Measurements from ENCODE around the gene WDR19. TPM values are rescaled to one million over a fixed set of nuclear protein-coding genes. Genes with fewer than 3 reads are reported as not detected.

Gene WDR19
- polyA plus RNA-seq, 1 of the 3 experiments (the other 2 are of a cell fraction) = 23.3 TPM

DNA sequence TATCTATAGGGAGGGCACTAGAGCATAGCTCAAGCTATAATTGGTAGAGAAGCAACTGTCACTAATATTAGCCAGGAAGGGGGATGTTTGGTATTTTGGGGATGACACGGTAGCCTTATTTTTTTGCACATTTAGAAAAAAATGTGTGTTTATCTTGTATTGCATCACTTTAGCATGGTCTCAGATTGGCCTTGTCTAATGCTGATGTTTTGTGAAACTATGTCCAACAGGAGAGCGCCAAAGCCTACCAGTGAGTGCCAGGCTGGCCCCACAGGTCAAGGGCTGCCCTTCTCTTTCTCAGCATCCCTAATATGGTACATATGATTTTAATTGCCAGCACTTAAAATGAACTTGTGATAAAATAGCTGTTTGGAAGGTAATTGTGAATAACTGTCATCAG is 24.8 kb upstream of the WDR19 start:
- Histone ChIP-seq H3K27ac (ENCODE audit: low read depth in 2 of 2, low read length in 1 of 2) (no peak overlapping the region), H3K4me1 (ENCODE audit: control insufficient read depth in 1 of 2, insufficient read depth in 2 of 2, low read depth in 1 of 2, low read length in 1 of 2) (no peaks in the 10 kb centered on the region), H3K9me3 (no peaks in the 10 kb centered on the region), H3K4me3 (ENCODE audit: low read depth in 2 of 2, low read length in 1 of 2) (no peak overlapping the region), H3K9me2 (no peaks in the 10 kb centered on the region), H2AFZ (ENCODE audit: low read depth) (no peak overlapping the region), H3K27me3 (ENCODE audit: insufficient read depth) (no peaks in the 10 kb centered on the region), H3K9ac (no peak overlapping the region), H4K20me1 (ENCODE audit: insufficient read depth) (no peaks in the 10 kb centered on the region), H3K36me3 (replicated peaks in 1 of 2; ENCODE audit: control insufficient read depth in 1 of 2, insufficient read depth in 2 of 2, low read length in 1 of 2) (no peaks in the 10 kb centered on the region), H3K4me2 (no peak overlapping the region), H3K79me2 (ENCODE audit: insufficient read depth) (no peaks in the 10 kb centered on the region), H3F3A (replicated peaks; ENCODE audit: insufficient read depth) (peaks cover 5% of the 10 kb centered on the region)
- CTCF ChIA-PET = interaction anchor here (0.7 to 1.4 kb wide), 2 partner anchors 22 to 58 kb away, joined by 3 read pairs; no protein-coding TSS in a partner anchor
- DNase-seq = no peak
- no peak for TF ChIP-seq MEF2A (IDR thresholded peaks at IDR 0.05; ENCODE audit: borderline replicate concordance, low read depth)
- TF ChIP-seq RCOR1 (IDR thresholded peaks at IDR 0.05; ENCODE audit: low read length) = no peak
- no peak for TF ChIP-seq FOXJ3 (CRISPR knock-in tag; IDR thresholded peaks at IDR 0.05)
- no peak for TF ChIP-seq GATA2 (CRISPR knock-in tag; IDR thresholded peaks at IDR 0.05)
- 100% methylated on average over 2 of the region's 2 CpGs for WGBS (ENCODE audit: low lambda C conversion rate)
- POLR2A ChIA-PET = no interaction called here

DNA sequence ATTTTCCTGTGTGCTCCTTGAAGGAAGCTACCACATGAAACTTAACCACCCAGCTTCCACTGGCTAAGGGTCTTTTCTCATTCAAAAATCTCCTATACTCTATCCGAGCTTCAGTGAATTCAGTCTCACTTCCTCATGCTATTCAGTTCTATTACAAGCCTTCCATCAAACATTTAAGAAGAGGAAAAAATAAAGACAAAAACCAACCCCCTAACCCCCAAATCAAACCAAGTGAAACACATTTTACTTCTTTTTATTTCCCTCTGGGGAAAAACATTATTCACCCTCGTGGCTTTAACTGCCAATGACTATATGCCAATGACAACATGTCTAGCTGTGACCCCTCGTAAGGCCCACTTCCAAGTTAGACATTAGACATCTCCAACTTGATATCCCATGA is 16.2 kb upstream of the WDR19 start:
- Histone ChIP-seq H3K36me3 (replicated peaks in 1 of 2; ENCODE audit: control insufficient read depth in 1 of 2, insufficient read depth in 2 of 2, low read length in 1 of 2) (no peaks in the 10 kb centered on the region), H3K4me2 (no peak overlapping the region), H4K20me1 (ENCODE audit: insufficient read depth) (no peaks in the 10 kb centered on the region), H3K27ac (ENCODE audit: low read depth in 2 of 2, low read length in 1 of 2) (no peak overlapping the region), H3K9me2 (no peaks in the 10 kb centered on the region), H3K9me3 (no peaks in the 10 kb centered on the region), H3K4me1 (ENCODE audit: control insufficient read depth in 1 of 2, insufficient read depth in 2 of 2, low read depth in 1 of 2, low read length in 1 of 2) (no peaks in the 10 kb centered on the region; a peak in 1 of 4 replicates), H3F3A (replicated peaks; ENCODE audit: insufficient read depth) (no peaks in the 10 kb centered on the region), H2AFZ (ENCODE audit: low read depth) (no peak overlapping the region), H3K4me3 (ENCODE audit: low read depth in 2 of 2, low read length in 1 of 2) (no peak overlapping the region), H3K27me3 (ENCODE audit: insufficient read depth) (no peaks in the 10 kb centered on the region), H3K9ac (no peak overlapping the region), H3K79me2 (ENCODE audit: insufficient read depth) (no peaks in the 10 kb centered on the region)
- POLR2A ChIA-PET = no interaction called here
- no peak for DNase-seq
- CTCF ChIA-PET = interaction anchor here (1.5 kb wide), 1 partner anchor 31 kb away, joined by 5 read pairs; no protein-coding TSS in a partner anchor
- TF ChIP-seq MEF2A (IDR thresholded peaks at IDR 0.05; ENCODE audit: borderline replicate concordance, low read depth) (no peak), SIN3A (IDR thresholded peaks at IDR 0.05; ENCODE audit: borderline replicate concordance, low read depth, low read length) (no peak), GABPA (IDR thresholded peaks at IDR 0.05; ENCODE audit: low read depth) (no peak), TCF12 (IDR thresholded peaks at IDR 0.05) (no peak), NRF1 (IDR thresholded peaks at IDR 0.05; ENCODE audit: low read depth, low read length) (no peak), FOSL2 (IDR thresholded peaks at IDR 0.05; ENCODE audit: borderline replicate concordance, low read depth) (no peak), RXRA (IDR thresholded peaks at IDR 0.05; ENCODE audit: borderline replicate concordance, low read depth) (no peak), CHD2 (IDR thresholded peaks at IDR 0.05; ENCODE audit: low read length, partially characterized antibody) (no peak), FOXJ3 (CRISPR knock-in tag; IDR thresholded peaks at IDR 0.05) (no peak), FOXM1 (IDR thresholded peaks at IDR 0.05; ENCODE audit: low read depth) (no peak), NFIC (IDR thresholded peaks at IDR 0.05; ENCODE audit: borderline replicate concordance) (no peak)
- TF ChIP-seq, protein P1, sequence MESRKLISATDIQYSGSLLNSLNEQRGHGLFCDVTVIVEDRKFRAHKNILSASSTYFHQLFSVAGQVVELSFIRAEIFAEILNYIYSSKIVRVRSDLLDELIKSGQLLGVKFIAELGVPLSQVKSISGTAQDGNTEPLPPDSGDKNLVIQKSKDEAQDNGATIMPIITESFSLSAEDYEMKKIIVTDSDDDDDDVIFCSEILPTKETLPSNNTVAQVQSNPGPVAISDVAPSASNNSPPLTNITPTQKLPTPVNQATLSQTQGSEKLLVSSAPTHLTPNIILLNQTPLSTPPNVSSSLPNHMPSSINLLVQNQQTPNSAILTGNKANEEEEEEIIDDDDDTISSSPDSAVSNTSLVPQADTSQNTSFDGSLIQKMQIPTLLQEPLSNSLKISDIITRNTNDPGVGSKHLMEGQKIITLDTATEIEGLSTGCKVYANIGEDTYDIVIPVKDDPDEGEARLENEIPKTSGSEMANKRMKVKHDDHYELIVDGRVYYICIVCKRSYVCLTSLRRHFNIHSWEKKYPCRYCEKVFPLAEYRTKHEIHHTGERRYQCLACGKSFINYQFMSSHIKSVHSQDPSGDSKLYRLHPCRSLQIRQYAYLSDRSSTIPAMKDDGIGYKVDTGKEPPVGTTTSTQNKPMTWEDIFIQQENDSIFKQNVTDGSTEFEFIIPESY (IDR thresholded peaks at IDR 0.05; ENCODE audit: borderline replicate concordance, low read depth) = no peak
- TF ChIP-seq, protein P2, sequence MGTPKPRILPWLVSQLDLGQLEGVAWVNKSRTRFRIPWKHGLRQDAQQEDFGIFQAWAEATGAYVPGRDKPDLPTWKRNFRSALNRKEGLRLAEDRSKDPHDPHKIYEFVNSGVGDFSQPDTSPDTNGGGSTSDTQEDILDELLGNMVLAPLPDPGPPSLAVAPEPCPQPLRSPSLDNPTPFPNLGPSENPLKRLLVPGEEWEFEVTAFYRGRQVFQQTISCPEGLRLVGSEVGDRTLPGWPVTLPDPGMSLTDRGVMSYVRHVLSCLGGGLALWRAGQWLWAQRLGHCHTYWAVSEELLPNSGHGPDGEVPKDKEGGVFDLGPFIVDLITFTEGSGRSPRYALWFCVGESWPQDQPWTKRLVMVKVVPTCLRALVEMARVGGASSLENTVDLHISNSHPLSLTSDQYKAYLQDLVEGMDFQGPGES (IDR thresholded peaks at IDR 0.05; ENCODE audit: low read depth, low read length) = no peak
- whole genome bisulfite sequencing (ENCODE audit: low lambda C conversion rate) = 69% methylated on average over 3 of the region's 3 CpGs
